Heart right ventricle (tissue), 16 donors: ENCODE results near the gene HPDL. TPM values are rescaled to one million over a fixed set of nuclear protein-coding genes. Genes with fewer than 3 reads are reported as not detected.
A peak's percentile ranks its signal among the peaks of the same experiment; 100 is the strongest.

ENCODE experiments used
- ATAC-seq, 8 donors: fragments of 200-7000 bp; cut with Tn5 transposase; one replicate each; pipeline ENCODE4 v1.9.1; 2020; ENCODE audit warnings: mild to moderate bottlenecking in 8 of 8, moderate library complexity in 8 of 8, moderate number of reproducible peaks in 1 of 8
- DNase-seq, 2 donors: peaks; one replicate each; pipeline ENCODE4 v3.0.0-alpha.2; 2020
- H3K27ac ChIP-seq, 10 donors: fragments of 200-600 bp; sonication (generic) in 2 of 10; one replicate each; pipeline versions ENCODE4 v1.5.0 to v1.8.0; 2020 to 2022; ENCODE audit warnings: mild to moderate bottlenecking in 3 of 10
- H3K27me3 ChIP-seq, 7 donors: fragments of 200-600 bp; one replicate each; pipeline ENCODE4 v1.8.0; 2021 to 2022; ENCODE audit warnings: mild to moderate bottlenecking in 2 of 7
- H3K36me3 ChIP-seq, 9 donors: fragments of 200-600 bp; sonication (generic) in 1 of 9; one replicate each; pipeline versions ENCODE4 v1.5.0 to v1.8.0; 2020 to 2022; ENCODE audit warnings: mild to moderate bottlenecking in 2 of 9
- H3K4me1 ChIP-seq, 9 donors: fragments of 200-600 bp; sonication (generic) in 1 of 9; one replicate each; pipeline versions ENCODE4 v1.5.0 to v1.8.0; 2020 to 2022; ENCODE audit warnings: mild to moderate bottlenecking in 4 of 9
- H3K4me3 ChIP-seq, 10 donors: fragments of 200-600 bp; sonication (generic) in 2 of 10; one replicate each; pipeline versions ENCODE4 v1.5.0 to v1.8.0; 2020 to 2022; ENCODE audit warnings: mild to moderate bottlenecking in 7 of 10, moderate library complexity in 2 of 10
- H3K9me3 ChIP-seq, 11 donors: fragments of 200-600 bp in 10 of 11; sonication (generic) in 2 of 11; one replicate each; pipeline versions ENCODE4 v1.5.0 to v1.8.0; 2013 to 2022; ENCODE audit warnings: mild to moderate bottlenecking in 2 of 11, control low read depth in 1 of 11, moderate library complexity in 1 of 11
- CTCF ChIP-seq, 9 donors: fragments of 200-600 bp; sonication (generic) in 2 of 9; IDR thresholded peaks; one replicate each; pipeline versions ENCODE4 v1.5.0 to v1.8.0; 2021 to 2022; ENCODE audit warnings: antibody characterized with exemption in 9 of 9, mild to moderate bottlenecking in 5 of 9, moderate library complexity in 1 of 9
- WGBS, 2 donors: extraction: QIAGEN DNeasy Blood & Tissue Kit; methylation state at CpG; one replicate each; pipeline ENCODE4 v1.1.7; 2013; ENCODE audit warnings: inconsistent platforms in 1 of 2; 5-methylcytosine and 5-hydroxymethylcytosine counted together
- intact Hi-C, 10 donors: fragments of 100-400 bp; cut with DNase I; formaldehyde crosslinking; loops; one replicate each; pipeline versions ENCODE4 v1.11.1 to v1.14.2; 2022
- polyA plus RNA-seq, 2 donors: library from polyadenylated mRNA; stranded (reverse); fragments of 200-250 nt; gene quantifications; one replicate each; pipeline ENCODE4 v1.2.3, GENCODE V29; 2013
- total RNA-seq, 10 donors: library from RNA; stranded (reverse); fragmentation: NEBNext Ultra II Directional in 3 of 10; extraction: Animal tissue kit (Norgen Biotek cat#: 25700) in 3 of 10; gene quantifications; one replicate each; pipeline versions ENCODE4 v1.2.1 to v1.2.4, GENCODE V29; 2021 to 2023
- donor health status: Arrhythmogenic right ventricular cardiomyopathy.
- donor health status: ischemic (EF 13 %, LVEDD 7.1; RV severe dilation, severe dysfunction).
- donor health status: healthy with polysubstance abuse.
- donor health status: DM: no; HTN: yes; CAD: no.
- donor health status: DM: no; HTN: no; CAD: no.
- donor health status: ischemic (EF 25% LVEDD 6.9; RV normal size, moderate dysfunction).
- donor health status: ischemic (EF 25% LVEDD 5.7; RV mildly dilated, moderate dysfunction).
- donor health status: healthy.
- donor health status: DM: yes; HTN: yes; CAD: no.
- donor health status: Ischemic cardiomyopathy.
- donor health status: ischemic (EF 35%, LVEDD 5.7; RV mildly dilated, moderate dysfunction).
- donor health status: nonischemic (EF 11% LVEDD 7.7; RV severe dilation, severe dysfunction).
- donor health status: DM: yes; HTN: yes; CAD: no.
- donor health status: PGD.
- donor health status: ischemic (EF 29% LVEDD 5.4; RV normal size, mild dysfunction).
- donor health status: nonischemic (EF 23%, LVEDD 6.1; RV moderate dilation, normal function).

Gene HPDL
- total and polyA plus RNA-seq, 12 donors = 0.17 to 0.62 (median 0.37) TPM; not detected in 7

DNA sequence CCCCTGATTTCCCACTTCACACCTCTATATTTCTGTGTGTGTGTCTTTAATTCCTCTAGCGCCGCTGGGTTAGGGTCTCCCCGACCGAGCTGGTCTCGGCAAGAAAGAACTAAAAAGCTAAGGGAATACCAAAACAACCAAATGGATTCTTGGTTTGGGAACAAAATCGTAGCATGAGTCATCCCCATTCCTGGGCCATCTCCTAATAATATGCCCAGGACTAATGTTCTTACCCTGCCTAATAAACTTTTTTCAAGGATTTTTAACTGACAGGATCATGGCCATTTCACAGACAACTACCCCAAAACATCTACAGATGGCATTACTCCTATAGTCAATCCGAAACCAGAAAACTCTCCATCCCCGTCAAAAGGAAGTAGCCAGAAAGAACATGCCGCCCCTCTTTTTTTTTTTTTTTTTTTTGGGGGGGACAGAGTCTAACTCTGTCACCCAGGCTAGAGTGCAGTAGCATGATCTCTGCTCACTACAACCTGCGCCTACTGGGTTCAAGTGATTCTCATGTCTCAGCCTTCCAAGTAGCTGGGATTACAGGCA, 4.1 kb upstream of the HPDL start:
- ATAC-seq (no peak), DNase-seq (no peak)
- Histone ChIP-seq H3K27me3 (peaks cover 0 to 7% (median 0%) of the 10 kb centered on the region in 7 donors), H3K4me3 (no peak overlapping the region), H3K36me3 (no peaks in the 10 kb centered on the region), H3K9me3 (no peaks in the 10 kb centered on the region), H3K27ac (no peak overlapping the region), H3K4me1 (peaks cover 0 to 19% (median 10%) of the 10 kb centered on the region in 9 donors)
- 87 to 90% methylated on average over 10 of the region's 10 CpGs for WGBS, 2 donors
- intact Hi-C loops = no loop called here
- no peak for TF ChIP-seq CTCF (IDR thresholded peaks at IDR 0.05)

DNA sequence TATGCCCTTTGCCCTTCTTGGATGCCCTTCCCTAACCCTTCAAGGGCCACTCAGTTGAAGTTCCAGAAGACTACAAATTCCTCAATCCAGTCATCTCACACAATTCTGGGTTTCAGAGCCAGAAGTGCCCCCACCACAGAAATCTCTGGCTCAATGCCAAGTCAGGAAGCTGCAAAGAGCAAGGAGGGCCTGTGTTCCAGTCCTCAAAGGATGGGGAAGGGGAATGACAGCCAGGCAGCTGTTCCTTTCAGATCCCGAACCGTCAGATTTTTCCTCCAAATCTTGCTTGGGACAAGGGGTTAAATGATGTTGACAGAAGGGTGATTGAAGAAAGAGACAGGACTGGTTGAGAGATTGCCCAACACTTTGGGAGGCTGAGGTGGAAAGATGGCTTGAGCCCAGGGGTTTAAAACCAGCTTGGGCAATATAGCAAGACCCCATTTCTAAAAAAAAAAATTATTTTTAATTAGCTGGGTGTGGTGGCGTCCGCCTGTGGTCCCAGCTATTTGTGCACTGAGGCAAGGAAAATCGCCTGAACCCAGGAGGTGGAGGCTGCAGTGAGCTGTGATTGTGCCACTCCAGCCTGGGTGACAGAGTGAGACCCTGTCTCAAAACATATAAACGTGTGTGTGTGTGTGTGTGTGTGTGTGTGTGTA, 716 bp upstream of the HPDL start:
- ATAC-seq (peak in 1 of 8 donors; percentile 3), DNase-seq (no peak)
- Histone ChIP-seq H3K4me1 (peaks cover 0 to 20% (median 11%) of the 10 kb centered on the region in 9 donors), H3K9me3 (no peaks in the 10 kb centered on the region), H3K27ac (no peak overlapping the region), H3K36me3 (peaks cover 0 to 27% (median 7%) of the 10 kb centered on the region in 9 donors), H3K4me3 (peak overlapping the region in 4 of 10 donors; percentile 52 to 58 (median 57)), H3K27me3 (peaks cover 0 to 9% (median 0%) of the 10 kb centered on the region in 7 donors)
- no peak for TF ChIP-seq CTCF (IDR thresholded peaks at IDR 0.05)
- WGBS, 2 donors = 53 to 55% methylated on average over 6 of the region's 6 CpGs
- intact Hi-C loops = no loop called here

DNA sequence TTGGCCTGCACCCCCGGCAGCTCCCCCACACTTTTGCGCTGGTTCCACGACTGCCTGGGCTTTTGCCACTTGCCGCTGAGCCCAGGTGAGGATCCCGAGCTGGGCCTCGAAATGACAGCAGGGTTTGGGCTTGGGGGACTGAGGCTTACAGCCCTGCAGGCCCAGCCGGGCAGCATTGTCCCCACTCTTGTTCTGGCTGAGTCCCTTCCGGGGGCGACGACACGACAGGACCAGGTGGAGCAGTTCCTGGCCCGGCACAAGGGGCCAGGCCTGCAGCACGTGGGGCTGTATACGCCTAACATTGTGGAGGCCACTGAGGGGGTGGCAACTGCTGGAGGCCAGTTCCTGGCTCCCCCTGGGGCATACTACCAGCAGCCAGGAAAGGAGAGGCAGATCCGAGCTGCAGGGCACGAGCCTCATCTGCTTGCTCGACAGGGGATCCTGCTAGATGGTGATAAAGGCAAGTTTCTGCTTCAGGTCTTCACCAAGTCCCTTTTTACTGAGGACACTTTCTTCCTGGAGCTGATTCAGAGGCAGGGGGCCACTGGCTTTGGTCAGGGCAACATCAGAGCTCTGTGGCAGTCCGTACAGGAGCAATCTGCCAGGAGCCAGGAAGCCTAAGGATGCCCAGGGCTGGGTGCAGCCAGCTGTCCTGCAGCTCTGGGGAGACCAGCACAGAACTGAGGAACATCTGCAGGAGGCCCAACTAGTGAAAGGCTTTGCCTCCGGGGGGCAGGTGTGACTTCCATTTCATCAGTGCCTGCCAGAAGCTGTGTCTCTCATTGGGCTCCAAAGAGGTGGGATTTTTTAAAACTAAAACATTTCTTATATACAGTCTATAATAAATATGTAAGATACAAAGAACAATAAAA, 1.2 kb downstream of the HPDL start:
- intact Hi-C loops = no loop called here
- Histone ChIP-seq H3K4me3 (peak overlapping the region in 6 of 10 donors; percentile 37 to 60 (median 55)), H3K27me3 (peaks cover 0 to 9% (median 0%) of the 10 kb centered on the region in 7 donors), H3K4me1 (peaks cover 0 to 20% (median 11%) of the 10 kb centered on the region in 9 donors), H3K36me3 (peaks cover 0 to 46% (median 24%) of the 10 kb centered on the region in 9 donors), H3K27ac (no peak overlapping the region), H3K9me3 (no peaks in the 10 kb centered on the region)
- no peak for TF ChIP-seq CTCF (IDR thresholded peaks at IDR 0.05)
- ATAC-seq (peak in 1 of 8 donors; percentile 10), DNase-seq (no peak)
- 70% methylated on average over 19 of the region's 19 CpGs for WGBS, 2 donors

- Histone ChIP-seq H3K9me3 (no peaks in the 10 kb centered on the region), H3K4me1 (peaks cover 0 to 20% (median 11%) of the 10 kb centered on the region in 9 donors), H3K27ac (no peak overlapping the region), H3K4me3 (no peak overlapping the region), H3K36me3 (peaks cover 0 to 54% (median 27%) of the 10 kb centered on the region in 9 donors), H3K27me3 (peaks cover 0 to 9% (median 0%) of the 10 kb centered on the region in 7 donors)
- no peak for ATAC-seq
- no peak for TF ChIP-seq CTCF (IDR thresholded peaks at IDR 0.05)
- intact Hi-C loops = no loop called here
- 82 to 83% methylated on average over 5 of the region's 5 CpGs for WGBS, 2 donors
- DNase-seq = no peak
Observed at GRCh38 chr1:45328680-45329079, 2.0 kb downstream of the HPDL start.
